HG03520 (cell line): ENCODE measurements around the gene CYP2B6.
"Not testable (repeated sequence)": the region's sequence is repeated elsewhere in the genome, so short reads cannot be mapped to it uniquely, and the experiment has no call there.

Experiments
- ATAC-seq: cut with Tn5 transposase; IDR thresholded peaks from one replicate; pipeline ENCODE4 v1.9.1; 2021; ENCODE audit warnings: mild to moderate bottlenecking, moderate library complexity; ENCODE audit not compliant: unreplicated experiment

Gene CYP2B6

DNA sequence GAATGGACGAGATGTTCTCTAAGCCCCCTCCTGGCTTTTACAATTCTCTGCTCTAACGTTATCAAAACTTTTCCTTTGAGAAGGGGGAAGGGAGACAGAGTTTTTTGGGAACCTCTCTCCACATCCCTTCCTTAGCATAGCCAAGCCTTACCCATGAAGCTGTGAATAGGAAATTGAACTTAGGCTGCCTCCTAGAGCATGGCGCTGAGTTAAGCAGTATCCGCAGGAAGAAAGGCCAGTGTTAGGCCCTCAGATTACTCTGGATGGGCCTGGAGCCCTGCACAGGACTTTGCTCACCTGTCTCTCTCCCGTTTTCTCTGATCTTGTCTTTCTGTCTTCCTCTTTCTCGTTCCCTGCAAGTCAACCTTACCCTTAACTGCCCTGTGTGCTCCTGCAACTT lies 39.6 kb downstream of the CYP2B6 start:
- no peak for ATAC-seq

GRCh38 chr19:41031916-41032315 lies 40.8 kb downstream of the CYP2B6 start:
- ATAC-seq: no peak

GRCh38 chr19:41033324-41033723 lies 42.2 kb downstream of the CYP2B6 start:
- not testable (repeated sequence) for ATAC-seq

DNA sequence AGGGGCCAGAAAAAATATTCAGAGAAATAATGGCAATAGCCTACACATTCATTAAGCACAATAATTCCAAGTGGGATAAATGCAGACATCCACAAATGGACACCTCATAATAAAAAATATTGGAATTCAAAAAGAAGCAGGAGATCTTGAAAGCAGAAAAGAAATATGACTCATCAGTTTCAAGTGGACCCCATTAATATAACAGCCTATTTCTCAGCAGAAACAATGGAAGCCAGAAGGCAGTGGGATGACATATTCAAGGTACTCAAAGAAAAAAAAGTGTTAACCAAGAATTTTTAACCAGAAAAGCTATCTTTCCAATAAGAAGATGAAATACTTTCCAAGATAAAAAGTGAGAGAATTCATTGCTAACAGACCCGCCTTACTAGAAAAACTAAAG lies 48.7 kb downstream of the CYP2B6 start:
- no peak for ATAC-seq

- ATAC-seq: not testable (repeated sequence)
These were observed 54.0 kb downstream of the CYP2B6 start for GRCh38 chr19:41045095-41045494.

DNA sequence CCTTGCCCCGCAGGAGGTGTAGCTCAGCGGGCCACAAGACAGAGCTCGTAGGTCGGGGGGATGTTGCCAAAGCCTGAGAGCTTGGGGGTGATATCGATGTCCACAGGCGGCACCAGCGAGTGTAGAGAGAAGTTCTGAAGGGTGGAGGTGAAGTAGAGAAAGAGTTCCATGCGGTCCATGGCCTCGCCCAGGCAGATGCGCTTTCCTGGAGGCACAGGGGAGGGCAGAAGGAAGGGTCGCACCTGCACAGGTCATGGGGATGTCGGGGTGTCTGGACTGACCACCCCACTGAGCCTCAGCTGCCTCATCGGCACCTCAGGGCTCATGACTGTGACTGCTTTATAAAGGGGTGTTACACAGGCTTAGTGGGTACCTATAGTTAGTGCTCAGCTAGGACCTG lies 59.3 kb downstream of the CYP2B6 start:
- no peak for ATAC-seq

GRCh38 chr19:41052162-41052561 lies 61.1 kb downstream of the CYP2B6 start:
- not testable (repeated sequence) for ATAC-seq

DNA sequence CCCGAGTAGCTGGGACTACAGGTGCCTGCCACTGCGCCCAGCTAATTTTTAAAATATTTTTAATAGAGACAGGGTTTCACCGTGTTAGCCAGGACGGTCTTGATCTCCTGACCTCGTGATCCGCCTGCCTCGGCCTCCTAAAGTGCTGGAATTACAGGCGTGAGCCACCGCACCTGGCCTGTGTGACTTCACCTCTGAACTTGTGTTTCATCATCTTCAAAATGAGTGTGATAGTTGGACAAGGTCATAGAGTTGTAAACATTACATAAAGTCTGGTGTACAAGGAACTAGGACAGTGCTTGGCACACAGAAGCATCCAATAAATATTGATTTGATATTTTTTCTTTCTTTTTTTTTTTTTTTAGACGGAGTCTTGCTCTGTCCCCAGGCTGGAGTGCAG lies 62.2 kb downstream of the CYP2B6 start:
- not testable (repeated sequence) for ATAC-seq

- no peak for ATAC-seq
These were observed 74.0 kb downstream of the CYP2B6 start for GRCh38 chr19:41064974-41065569.
